Left lung (tissue), 10 donors: ENCODE results near the gene IPPK. TPM values are rescaled to one million over a fixed set of nuclear protein-coding genes. Genes with fewer than 3 reads are reported as not detected.

Source experiments
- ATAC-seq: fragments of 200-7000 bp; cut with Tn5 transposase; one replicate; pipeline ENCODE4 v1.9.1; 2020; ENCODE audit warnings: moderate library complexity
- DNase-seq, 4 donors: peaks; one replicate each; pipeline ENCODE4 v3.0.0-alpha.2; 2013 to 2020
- H3K27ac ChIP-seq, 2 donors: fragments of 200-600 bp; sonication (generic) in 1 of 2; one replicate each; pipeline versions ENCODE4 v1.5.0 to v1.8.0; 2020 to 2021
- H3K27me3 ChIP-seq, 2 donors: fragments of 200-600 bp; sonication (generic) in 1 of 2; one replicate each; pipeline versions ENCODE4 v1.5.0 to v1.8.0; 2020 to 2021
- H3K36me3 ChIP-seq, 2 donors: fragments of 200-600 bp; sonication (generic) in 1 of 2; one replicate each; pipeline versions ENCODE4 v1.5.0 to v1.8.0; 2020 to 2021
- H3K4me1 ChIP-seq, 2 donors: fragments of 200-600 bp; one replicate each; pipeline ENCODE4 v1.8.0; 2021
- H3K4me3 ChIP-seq, 2 donors: fragments of 200-600 bp; sonication (generic) in 1 of 2; one replicate each; pipeline versions ENCODE4 v1.5.0 to v1.8.0; 2020 to 2021; ENCODE audit warnings: mild to moderate bottlenecking in 1 of 2
- H3K9me3 ChIP-seq, 2 donors: fragments of 200-600 bp; sonication (generic) in 1 of 2; one replicate each; pipeline versions ENCODE4 v1.5.0 to v1.8.0; 2020 to 2021
- CTCF ChIP-seq, 2 donors: fragments of 200-600 bp; sonication (generic) in 1 of 2; IDR thresholded peaks; one replicate each; pipeline versions ENCODE4 v1.5.0 to v1.8.0; 2021; ENCODE audit warnings: antibody characterized with exemption in 2 of 2
- intact Hi-C, 2 donors: fragments of 100-400 bp; cut with DNase I; formaldehyde crosslinking; loops; one replicate each; pipeline versions ENCODE4 v1.11.2 to v1.14.2; 2022
- polyA plus RNA-seq, 6 donors: library from polyadenylated mRNA; unstranded; fragments of 120-200 nt; gene quantifications; one replicate each; pipeline ENCODE4 v1.2.1, GENCODE V29; 2013; ENCODE audit not compliant: insufficient read length in 6 of 6
- total RNA-seq, 2 donors: library from RNA; stranded (reverse); fragmentation: NEBNext Ultra II Directional; extraction: Animal tissue kit (Norgen Biotek cat#: 25700); gene quantifications; one replicate each; pipeline ENCODE4 v1.2.1, GENCODE V29; 2021
- donor health status: DM: no; HTN: yes; CAD: no.
- donor health status: DM: no; HTN: no; CAD: no.

Gene IPPK
- total and polyA plus RNA-seq, 8 donors: 6.5 to 10.8 (median 8.7) TPM

GRCh38 chr9:92717201-92718085 is 47.5 kb upstream of the IPPK start:
- Histone ChIP-seq H3K36me3 (peaks cover 0 to 100% of the 10 kb centered on the region in 2 donors), H3K9me3 (no peaks in the 10 kb centered on the region), H3K4me3 (no peak overlapping the region), H3K4me1 (peaks cover 0 to 12% of the 10 kb centered on the region in 2 donors), H3K27me3 (no peaks in the 10 kb centered on the region), H3K27ac (no peak overlapping the region)
- TF ChIP-seq CTCF (IDR thresholded peaks at IDR 0.05): no peak
- DNase-seq (no peak), ATAC-seq (no peak)
- intact Hi-C loops: loop anchor here in 1 of 2 donors (2.0 to 10.0 kb wide), 2 partner anchors 47 to 71 kb away; partner anchors contain the start of gene BICD2

DNA sequence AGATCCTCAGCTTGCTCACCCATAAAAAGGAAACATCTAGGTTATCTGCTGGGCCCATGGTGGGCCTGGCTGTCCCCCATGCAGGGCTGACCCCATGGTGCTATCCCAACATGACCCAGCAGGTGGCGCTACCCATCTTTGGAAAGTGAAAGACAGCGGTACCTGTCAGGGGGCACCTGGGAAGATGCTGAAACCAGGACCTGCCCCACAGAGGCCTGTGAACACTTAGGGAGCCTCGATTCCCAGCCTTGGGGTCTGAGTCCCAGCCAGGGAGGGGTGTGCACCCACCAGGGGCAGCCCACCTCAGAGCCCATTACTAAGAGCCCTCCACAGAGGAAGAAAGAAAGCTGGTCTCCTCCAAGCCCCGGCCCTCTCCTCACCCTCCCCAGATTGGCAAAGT is 46.6 kb upstream of the IPPK start:
- peak in 1 of 4 donors; percentile 44 for DNase-seq
- H3K4me3 ChIP-seq: no peak overlapping the region
- ATAC-seq: peak; percentile 81
- H3K4me1 ChIP-seq: peaks cover 0 to 11% of the 10 kb centered on the region in 2 donors
- H3K9me3 ChIP-seq: no peaks in the 10 kb centered on the region
- intact Hi-C loops: loop anchor here in 1 of 2 donors (2.0 to 10.0 kb wide), 2 partner anchors 48 to 72 kb away; partner anchors contain the start of gene BICD2
- H3K27me3 ChIP-seq: no peaks in the 10 kb centered on the region
- H3K27ac ChIP-seq: no peak overlapping the region
- peaks cover 0 to 100% of the 10 kb centered on the region in 2 donors for H3K36me3 ChIP-seq
- peak; percentile 84 to 91 for TF ChIP-seq CTCF (IDR thresholded peaks at IDR 0.05)

GRCh38 chr9:92715488-92716231 is 45.7 kb upstream of the IPPK start:
- Histone ChIP-seq H3K27ac (no peak overlapping the region), H3K4me3 (no peak overlapping the region), H3K27me3 (no peaks in the 10 kb centered on the region), H3K9me3 (no peaks in the 10 kb centered on the region), H3K4me1 (peaks cover 0 to 12% of the 10 kb centered on the region in 2 donors), H3K36me3 (peaks cover 0 to 100% of the 10 kb centered on the region in 2 donors)
- DNase-seq (no peak), ATAC-seq (no peak)
- TF ChIP-seq CTCF (IDR thresholded peaks at IDR 0.05): no peak
- intact Hi-C loops: loop anchor here in 1 of 2 donors (2.0 to 10.0 kb wide), 2 partner anchors 49 to 73 kb away; partner anchors contain the start of gene BICD2

DNA sequence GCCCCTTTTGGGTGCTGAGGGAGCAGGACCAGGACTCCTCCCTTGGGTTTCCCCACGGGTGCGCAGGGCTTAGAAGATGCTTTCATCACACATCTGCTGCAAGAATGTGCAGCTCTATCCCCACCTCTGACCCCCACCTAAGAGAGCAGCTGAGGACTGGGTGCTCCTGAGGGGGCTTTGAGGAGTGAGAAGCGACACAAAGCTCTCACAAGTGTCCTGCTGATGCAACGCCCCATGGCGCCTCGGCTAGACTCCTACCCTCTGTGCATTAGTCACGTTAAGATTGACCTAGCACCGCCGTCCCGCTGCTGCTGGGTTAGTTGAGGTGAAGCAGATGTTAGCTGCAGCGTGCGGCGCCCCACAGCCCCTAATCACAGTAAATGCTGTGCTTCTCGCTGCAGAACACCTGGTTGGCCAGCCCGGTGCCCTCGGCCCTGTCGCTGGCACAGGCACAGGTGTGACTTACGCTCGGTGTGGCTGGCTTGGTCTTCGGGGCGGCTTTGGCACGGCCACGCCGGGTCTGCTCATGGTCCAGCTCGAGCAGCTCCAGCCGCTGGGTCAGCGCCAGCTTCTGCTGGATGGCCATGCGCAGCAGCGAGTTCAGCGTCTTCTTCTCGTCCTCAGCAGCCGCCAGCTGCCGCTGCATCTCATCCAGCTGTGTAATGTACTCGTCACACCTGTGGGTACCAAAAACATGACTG is 45.0 kb upstream of the IPPK start:
- intact Hi-C loops: loop anchor here in 1 of 2 donors (10.0 kb wide), 1 partner anchor 50 kb away; the partner anchor contains the start of gene BICD2
- ATAC-seq: no peak
- Histone ChIP-seq H3K27me3 (no peaks in the 10 kb centered on the region), H3K36me3 (peaks cover 0 to 100% of the 10 kb centered on the region in 2 donors), H3K27ac (no peak overlapping the region), H3K4me3 (no peak overlapping the region), H3K9me3 (no peaks in the 10 kb centered on the region), H3K4me1 (peaks cover 0 to 12% of the 10 kb centered on the region in 2 donors)
- no peak for TF ChIP-seq CTCF (IDR thresholded peaks at IDR 0.05)
- no peak for DNase-seq
